Uterus (tissue), 2 donors: Measurements from ENCODE around the gene ZFP2.

Experiments
- POLR2A ChIP-seq, 2 donors: fragments of 450-650 bp; IDR thresholded peaks; one replicate each; pipeline ENCODE4 v1.6.1; 2016; ENCODE audit warnings: antibody characterized with exemption in 2 of 2, mild to moderate bottlenecking in 1 of 2, moderate library complexity in 1 of 2
- TF ChIP-seq, protein P1 (sequence below), 4 experiments: fragments of 200-600 bp in 2 of 4; fragments of 450-650 bp in 2 of 4; sonication (generic) in 2 of 4; IDR thresholded peaks; one replicate each; pipeline ENCODE4 v1.5.1; 2016 to 2019; ENCODE audit warnings: antibody characterized with exemption in 4 of 4, mild to moderate bottlenecking in 2 of 4, moderate library complexity in 1 of 4

DNA sequence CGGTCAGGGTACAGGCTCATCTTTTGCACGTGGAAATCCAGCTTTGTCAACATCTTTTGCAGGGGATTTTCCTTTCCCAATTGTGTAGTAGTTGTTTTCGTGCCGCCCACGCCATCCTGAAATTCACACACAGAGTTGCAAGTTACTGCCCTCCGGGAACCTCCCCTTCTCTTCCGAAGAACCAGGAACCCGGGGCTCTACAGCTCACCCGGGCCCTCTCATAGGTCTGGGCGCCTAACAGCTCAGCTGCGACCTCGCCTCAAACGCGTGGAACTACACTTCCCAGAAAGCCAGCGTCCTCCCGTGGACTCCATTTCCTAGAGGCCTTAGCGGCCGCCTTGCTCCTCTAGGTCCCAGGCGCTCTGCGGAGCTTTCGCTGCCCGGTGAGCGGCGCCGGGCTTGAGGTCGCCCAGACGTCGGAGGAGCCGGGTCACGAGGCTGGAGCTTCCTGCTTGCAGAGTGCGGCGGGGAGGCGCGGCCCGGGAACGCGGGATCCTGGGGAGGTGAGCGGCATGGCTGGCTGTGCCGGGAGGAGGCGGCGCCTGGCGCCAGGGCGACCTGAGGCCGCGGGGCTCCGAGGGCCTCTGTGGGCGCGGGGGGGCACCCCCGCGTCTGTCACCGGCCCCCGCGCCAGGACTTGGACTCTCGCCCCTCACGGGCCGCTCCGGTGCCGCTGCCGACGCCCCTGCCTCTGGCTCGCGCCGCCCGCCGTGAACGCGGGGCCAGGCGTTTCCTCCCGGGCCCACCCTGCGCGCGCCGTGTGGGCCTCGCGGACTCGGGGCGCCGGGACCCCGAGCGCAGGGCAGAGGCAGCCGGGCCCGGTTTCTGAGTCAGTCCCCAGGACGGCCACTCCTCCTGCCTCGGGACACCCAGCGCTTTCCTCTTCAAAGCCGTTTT is 35.8 kb upstream of the ZFP2 start, which contains the start of gene ZNF354B:
- TF ChIP-seq, protein P1, sequence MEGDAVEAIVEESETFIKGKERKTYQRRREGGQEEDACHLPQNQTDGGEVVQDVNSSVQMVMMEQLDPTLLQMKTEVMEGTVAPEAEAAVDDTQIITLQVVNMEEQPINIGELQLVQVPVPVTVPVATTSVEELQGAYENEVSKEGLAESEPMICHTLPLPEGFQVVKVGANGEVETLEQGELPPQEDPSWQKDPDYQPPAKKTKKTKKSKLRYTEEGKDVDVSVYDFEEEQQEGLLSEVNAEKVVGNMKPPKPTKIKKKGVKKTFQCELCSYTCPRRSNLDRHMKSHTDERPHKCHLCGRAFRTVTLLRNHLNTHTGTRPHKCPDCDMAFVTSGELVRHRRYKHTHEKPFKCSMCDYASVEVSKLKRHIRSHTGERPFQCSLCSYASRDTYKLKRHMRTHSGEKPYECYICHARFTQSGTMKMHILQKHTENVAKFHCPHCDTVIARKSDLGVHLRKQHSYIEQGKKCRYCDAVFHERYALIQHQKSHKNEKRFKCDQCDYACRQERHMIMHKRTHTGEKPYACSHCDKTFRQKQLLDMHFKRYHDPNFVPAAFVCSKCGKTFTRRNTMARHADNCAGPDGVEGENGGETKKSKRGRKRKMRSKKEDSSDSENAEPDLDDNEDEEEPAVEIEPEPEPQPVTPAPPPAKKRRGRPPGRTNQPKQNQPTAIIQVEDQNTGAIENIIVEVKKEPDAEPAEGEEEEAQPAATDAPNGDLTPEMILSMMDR (IDR thresholded peaks at IDR 0.05), result peak; percentile 15 to 34 (median 22)
- peak; percentile 37 to 65 for TF ChIP-seq POLR2A (IDR thresholded peaks at IDR 0.05)
